Spleen (tissue), 13 donors: Measurements from ENCODE around the gene GUCY1A2. TPM values are rescaled to one million over a fixed set of nuclear protein-coding genes. Genes with fewer than 3 reads are reported as not detected.
"Not testable (repeated sequence)": the region's sequence is repeated elsewhere in the genome, so short reads cannot be mapped to it uniquely, and the experiment has no call there.

Source experiments
- DNase-seq: peaks from one replicate; pipeline ENCODE4 v3.0.0-alpha.2; 2020
- H3K27ac ChIP-seq, 8 donors: fragments of 200-600 bp; sonication (generic) in 7 of 8; 1 replicate in 4 of 8; 2 replicates in 4 of 8; pipeline versions ENCODE4 v1.5.0 to v1.8.0; 2016 to 2021; ENCODE audit warnings: inconsistent platforms in 4 of 8, mild to moderate bottlenecking in 4 of 8, moderate library complexity in 1 of 8
- H3K27me3 ChIP-seq, 7 donors: fragments of 200-600 bp; sonication (generic) in 6 of 7; replicated peaks in 1 of 7; 1 replicate in 4 of 7; 2 replicates in 3 of 7; pipeline versions ENCODE4 v1.5.0 to v1.8.0; 2016 to 2021; ENCODE audit warnings: inconsistent platforms in 3 of 7, mild to moderate bottlenecking in 1 of 7
- H3K36me3 ChIP-seq, 6 donors: fragments of 200-600 bp; sonication (generic) in 5 of 6; 1 replicate in 4 of 6; 2 replicates in 2 of 6; pipeline versions ENCODE4 v1.5.0 to v1.8.0; 2016 to 2021; ENCODE audit warnings: inconsistent platforms in 2 of 6
- H3K4me1 ChIP-seq, 6 donors: fragments of 200-600 bp; sonication (generic) in 5 of 6; 1 replicate in 3 of 6; 2 replicates in 3 of 6; pipeline versions ENCODE4 v1.5.0 to v1.8.0; 2016 to 2021; ENCODE audit warnings: inconsistent platforms in 3 of 6
- H3K4me3 ChIP-seq, 8 donors: fragments of 200-600 bp; sonication (generic) in 7 of 8; 1 replicate in 4 of 8; 2 replicates in 4 of 8; pipeline versions ENCODE4 v1.5.0 to v1.8.0; 2016 to 2021; ENCODE audit warnings: inconsistent platforms in 4 of 8, mild to moderate bottlenecking in 4 of 8, moderate library complexity in 2 of 8
- H3K9me3 ChIP-seq, 8 donors: fragments of 200-600 bp; sonication (generic) in 7 of 8; 1 replicate in 4 of 8; 2 replicates in 4 of 8; pipeline versions ENCODE4 v1.5.0 to v1.8.0; 2016 to 2021; ENCODE audit warnings: inconsistent platforms in 4 of 8
- CTCF ChIP-seq, 11 experiments: fragments of 200-600 bp in 7 of 11; fragments of 450-650 bp in 4 of 11; sonication (generic) in 4 of 11; IDR thresholded peaks in 8 of 11; conservative IDR thresholded peaks in 3 of 11; 1 replicate in 7 of 11; 2 replicates in 4 of 11; pipeline versions ENCODE4 v1.4.0 to v1.8.0; 2016 to 2021; ENCODE audit warnings: antibody characterized with exemption in 11 of 11, inconsistent platforms in 4 of 11, mild to moderate bottlenecking in 1 of 11
- POLR2A ChIP-seq, 3 donors: fragments of 450-650 bp; IDR thresholded peaks; one replicate each; pipeline ENCODE4 v1.5.1; 2017; ENCODE audit warnings: antibody characterized with exemption in 3 of 3, mild to moderate bottlenecking in 1 of 3
- POLR2AphosphoS5 ChIP-seq, 3 donors: sonication (generic); formaldehyde crosslinking; IDR thresholded peaks; one replicate each; pipeline ENCODE4 v1.5.1; 2017; ENCODE audit warnings: antibody characterized with exemption in 3 of 3
- WGBS, 5 donors: extraction: QIAGEN DNeasy Blood & Tissue Kit in 3 of 5; methylation state at CpG; one replicate each; pipeline versions ENCODE4 v1.1.5 to v1.1.7; 2013 to 2018; 5-methylcytosine and 5-hydroxymethylcytosine counted together
- intact Hi-C: fragments of 100-400 bp; cut with DNase I; formaldehyde crosslinking; loops from one replicate; pipeline ENCODE4 v1.15.0; 2023; ENCODE audit warnings: low total_unique reads
- long read RNA-seq, 2 donors: transcript quantifications; one replicate each; lab custom pipeline, GENCODE V29; 2026
- polyA plus RNA-seq, 3 donors: library from polyadenylated mRNA; stranded (reverse); fragments of 200-250 nt; gene quantifications; one replicate each; pipeline ENCODE4 v1.2.1, GENCODE V29; 2013
- total RNA-seq, 7 donors: library from RNA; depleted of rRNA in 3 of 7; stranded (reverse); fragments of >200 nt in 3 of 7; fragmentation: NEBNext Ultra II Directional in 4 of 7; extraction: Animal tissue kit (Norgen Biotek cat#: 25700) in 4 of 7; gene quantifications; one replicate each; pipeline versions ENCODE4 v1.1.0 to v1.2.1, GENCODE V29; 2016 to 2021
- donor health status: healthy with polysubstance abuse.
- donor health status: DM: no; HTN: no; CAD: no; lungs with moderate emphysema.
- donor health status: DM: no; HTN: no; CAD: no.
- donor health status: Bipolar disorder and iron deficiency.
- donor health status: healthy.
- donor health status: DM: no; HTN: no; CAD: no.
- donor health status: DM: yes; HTN: yes; CAD: no.

Gene GUCY1A2
- total RNA-seq (10 to 100 TPM in 6 of 7 donors, 1 to 10 TPM in 1; 9.4 to 64.0 (median 25.4) TPM), polyA plus RNA-seq (under 1 TPM; 0.32 to 0.99 (median 0.59) TPM)
- long read RNA-seq, donor 1, full-length matches to known transcripts = 2 of 2 reads
- long read RNA-seq, donor 1, partial matches to known transcripts = 0 of 2 reads
- long read RNA-seq, donor 1, other reads (novel, unspliced or antisense) = 0 of 2 reads
- long read RNA-seq, donor 2, full-length matches to known transcripts = 3 of 8 reads
- long read RNA-seq, donor 2, partial matches to known transcripts = 5 of 8 reads
- long read RNA-seq, donor 2, other reads (novel, unspliced or antisense) = 0 of 8 reads

- H3K9me3 ChIP-seq = no peaks in the 10 kb centered on the region
- peaks cover 0 to 25% (median 12%) of the 10 kb centered on the region in 6 donors for H3K4me1 ChIP-seq
- intact Hi-C loops = no loop called here
- H3K4me3 ChIP-seq = peak within 1 kb of the TSS; percentile 13 to 67 (median 36)
- 1 to 7% (median 2%) methylated on average over 21 to 67 of the region's 67 CpGs for WGBS, 5 donors
- peaks cover 0 to 55% (median 25%) of the 10 kb centered on the region in 7 donors for H3K27me3 ChIP-seq
- TF ChIP-seq POLR2AphosphoS5 (IDR thresholded peaks at IDR 0.05) (peak in 2 of 3 donors; percentile 10 to 36), CTCF (IDR thresholded peaks at IDR 0.05 in 8 of 11, conservative IDR thresholded peaks at IDR 0.05 in 3 of 11) (no peak)
- DNase-seq = peak; percentile 61
- no peaks in the 10 kb centered on the region for H3K36me3 ChIP-seq
- H3K27ac ChIP-seq = peak within 1 kb of the TSS in 7 of 8 donors; percentile 51 to 75 (median 61)
Measured at GRCh38 chr11:107018219-107018901, at the start of gene GUCY1A2. GUCY1A2 (minus strand) TSS chr11:107018476; CDS start chr11:107018055, 421 bp downstream.

GRCh38 chr11:107054391-107054790 lies 36.1 kb upstream of the GUCY1A2 start:
- 64 to 92% (median 77%) methylated on average over 1 of the region's 1 CpG for WGBS, 5 donors
- Histone ChIP-seq H3K9me3 (peaks cover 0 to 51% (median 33%) of the 10 kb centered on the region in 8 donors), H3K4me3 (no peak overlapping the region), H3K27ac (no peak overlapping the region), H3K36me3 (no peaks in the 10 kb centered on the region), H3K4me1 (no peaks in the 10 kb centered on the region), H3K27me3 (no peaks in the 10 kb centered on the region)
- intact Hi-C loops = no loop called here
- DNase-seq = no peak
- TF ChIP-seq POLR2AphosphoS5 (IDR thresholded peaks at IDR 0.05) (no peak), CTCF (IDR thresholded peaks at IDR 0.05 in 8 of 11, conservative IDR thresholded peaks at IDR 0.05 in 3 of 11) (no peak), POLR2A (IDR thresholded peaks at IDR 0.05) (no peak)

- 47 to 73% (median 55%) methylated on average over 4 of the region's 4 CpGs for WGBS, 5 donors
- peaks cover 0 to 58% (median 33%) of the 10 kb centered on the region in 8 donors for H3K9me3 ChIP-seq
- intact Hi-C loops = not testable (repeated sequence)
Measured at GRCh38 chr11:107051332-107051731, 33.1 kb upstream of the GUCY1A2 start.

GRCh38 chr11:107050899-107051298 lies 32.6 kb upstream of the GUCY1A2 start:
- H3K4me1 ChIP-seq, intact Hi-C loops, H3K4me3 ChIP-seq, H3K27me3 ChIP-seq, DNase-seq, H3K36me3 ChIP-seq, H3K27ac ChIP-seq: not testable (repeated sequence)
- WGBS, 5 donors = 87 to 99% (median 98%) methylated on average over 2 of the region's 2 CpGs
- H3K9me3 ChIP-seq = peaks cover 0 to 58% (median 33%) of the 10 kb centered on the region in 8 donors

More at GRCh38 chr11:107051332-107051731, 33.1 kb upstream of the GUCY1A2 start:
- not testable (repeated sequence) for H3K36me3 ChIP-seq, H3K27ac ChIP-seq, DNase-seq, H3K4me3 ChIP-seq, H3K4me1 ChIP-seq, H3K27me3 ChIP-seq

- intact Hi-C loops = no loop called here
- Histone ChIP-seq H3K36me3 (no peaks in the 10 kb centered on the region), H3K4me3 (no peak overlapping the region), H3K9me3 (peaks cover 0 to 54% (median 32%) of the 10 kb centered on the region in 8 donors), H3K27me3 (no peaks in the 10 kb centered on the region), H3K4me1 (no peaks in the 10 kb centered on the region), H3K27ac (no peak overlapping the region)
- DNase-seq = no peak
- WGBS, 5 donors = 66 to 86% (median 74%) methylated on average over 5 of the region's 5 CpGs
- TF ChIP-seq POLR2AphosphoS5 (IDR thresholded peaks at IDR 0.05) (no peak), CTCF (IDR thresholded peaks at IDR 0.05 in 8 of 11, conservative IDR thresholded peaks at IDR 0.05 in 3 of 11) (no peak), POLR2A (IDR thresholded peaks at IDR 0.05) (no peak)
Measured at GRCh38 chr11:107050121-107050520, 31.8 kb upstream of the GUCY1A2 start.
